ENCODE measurements around the gene ZNF638.

DNA sequence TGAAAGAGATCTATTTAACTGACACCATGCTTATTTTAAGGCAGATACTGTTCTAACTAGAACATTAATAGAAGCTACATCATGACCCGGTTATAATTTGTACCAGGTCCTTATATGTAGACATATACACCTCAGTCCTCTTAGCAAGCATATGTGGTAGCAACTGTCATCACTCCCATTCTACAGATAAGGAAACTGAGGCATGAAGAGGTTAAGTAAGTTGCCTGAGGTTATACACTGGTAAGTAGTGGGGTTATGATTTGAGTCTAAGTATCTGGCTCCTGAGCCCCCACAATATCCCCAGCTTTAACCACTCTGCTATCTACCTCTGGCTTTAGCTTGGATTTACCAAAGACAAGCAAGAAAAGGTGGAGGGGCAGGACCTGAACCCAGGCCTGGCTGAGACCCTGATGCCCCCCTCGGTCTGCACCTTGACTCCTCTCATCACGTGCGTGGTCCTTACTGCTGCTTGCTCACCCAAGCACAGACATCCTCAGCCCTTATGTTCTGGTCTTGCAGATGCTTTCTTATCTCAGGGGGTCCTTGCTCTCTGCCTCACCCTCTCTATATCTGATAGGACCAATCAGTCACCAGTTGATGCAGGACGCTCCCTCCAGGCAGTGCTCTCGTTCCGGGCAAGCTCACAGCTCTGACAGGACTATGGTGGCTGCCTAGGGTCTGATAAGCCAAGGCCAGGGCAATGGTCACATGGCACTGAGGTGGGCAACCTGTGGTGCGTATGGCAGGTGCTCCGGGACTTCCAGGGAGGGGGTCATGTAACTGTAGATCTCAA, 125.7 kb downstream of the ZNF638 start:
- TF ChIP-seq, protein P1, sequence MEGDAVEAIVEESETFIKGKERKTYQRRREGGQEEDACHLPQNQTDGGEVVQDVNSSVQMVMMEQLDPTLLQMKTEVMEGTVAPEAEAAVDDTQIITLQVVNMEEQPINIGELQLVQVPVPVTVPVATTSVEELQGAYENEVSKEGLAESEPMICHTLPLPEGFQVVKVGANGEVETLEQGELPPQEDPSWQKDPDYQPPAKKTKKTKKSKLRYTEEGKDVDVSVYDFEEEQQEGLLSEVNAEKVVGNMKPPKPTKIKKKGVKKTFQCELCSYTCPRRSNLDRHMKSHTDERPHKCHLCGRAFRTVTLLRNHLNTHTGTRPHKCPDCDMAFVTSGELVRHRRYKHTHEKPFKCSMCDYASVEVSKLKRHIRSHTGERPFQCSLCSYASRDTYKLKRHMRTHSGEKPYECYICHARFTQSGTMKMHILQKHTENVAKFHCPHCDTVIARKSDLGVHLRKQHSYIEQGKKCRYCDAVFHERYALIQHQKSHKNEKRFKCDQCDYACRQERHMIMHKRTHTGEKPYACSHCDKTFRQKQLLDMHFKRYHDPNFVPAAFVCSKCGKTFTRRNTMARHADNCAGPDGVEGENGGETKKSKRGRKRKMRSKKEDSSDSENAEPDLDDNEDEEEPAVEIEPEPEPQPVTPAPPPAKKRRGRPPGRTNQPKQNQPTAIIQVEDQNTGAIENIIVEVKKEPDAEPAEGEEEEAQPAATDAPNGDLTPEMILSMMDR (IDR thresholded peaks at IDR 0.05), result no peak
- no peak for TF ChIP-seq POLR2A (IDR thresholded peaks at IDR 0.05)
